Neural progenitor cell (in vitro differentiated cells): ENCODE results near the gene FCAR.
"Not testable (repeated sequence)": the region's sequence is repeated elsewhere in the genome, so short reads cannot be mapped to it uniquely, and the experiment has no call there.

Experiments used
- CTCF ChIP-seq: fragments of 200-600 bp; sonication (generic); IDR thresholded peaks from 2 replicates; pipeline ENCODE4 v1.5.1; 2017; ENCODE audit warnings: antibody characterized with exemption, mild to moderate bottlenecking
- EZH2 ChIP-seq: fragments of 200-600 bp; sonication (generic); IDR thresholded peaks from 2 replicates; pipeline ENCODE4 v1.6.1; 2017; ENCODE audit warnings: antibody characterized with exemption, mild to moderate bottlenecking, moderate library complexity

- TF ChIP-seq CTCF, EZH2: not testable (repeated sequence)
These were observed 48.7 kb upstream of the FCAR start for GRCh38 chr19:54825326-54825725.
